K562 (cell line): Measurements from ENCODE around the gene TRIM14. TPM values are rescaled to one million over a fixed set of nuclear protein-coding genes. Genes with fewer than 3 reads are reported as not detected.

Source experiments
- ATAC-seq: fragments of 200-7000 bp; cut with Tn5 transposase; 3 replicates; pipeline ENCODE4 v1.9.1; 2020; ENCODE audit warnings: moderate library complexity
- BruUV-seq: library from RNA; stranded (reverse); fragments of 400-500 nt; replicated peaks from 2 replicates; lab custom pipeline; 2021; lab: Mats Ljungman, UMichigan
- CTCF ChIA-PET: fragments of 300-600 bp; formaldehyde crosslinking; extraction: SDS; loops from one replicate; lab custom pipeline; 2021; ENCODE audit warnings: low intra/inter-chr PET ratio; lab: Yijun Ruan, JAX
- POLR2A ChIA-PET: fragments of 300-600, 350-650 bp; sonication (Branson Sonifier 250); formaldehyde crosslinking; extraction: SDS; loops from one replicate; lab custom pipeline; 2021; ENCODE audit warnings: antibody characterized with exemption, inconsistent platforms; lab: Yijun Ruan, JAX
- DNase-seq, 4 experiments: peaks; one replicate each; pipeline versions ENCODE4 v3.0.0 to v3.0.0-alpha.2; 2011 to 2018; ENCODE audit warnings: low spot score in 3 of 4, mixed read lengths in 3 of 4; ENCODE audit errors: extremely low read depth in 1 of 4
- FAIRE-seq: peaks from 2 replicates; lab custom pipeline; 2011; peaks lifted over from hg19 to GRCh38; lab: Jason Lieb, UNC
- H2AFZ ChIP-seq: 2 replicates; pipeline ENCODE4 v1.6.0; 2011; ENCODE audit warnings: low read depth, low read length, control low read depth, inconsistent platforms
- H3K27ac ChIP-seq: fragments of 200-600 bp; 3 replicates; pipeline ENCODE4 v1.8.0; 2011; ENCODE audit warnings: low read depth, mild to moderate bottlenecking, control low read depth, inconsistent platforms, low read length, moderate library complexity, mixed read lengths; ENCODE audit errors: extremely low read depth
- H3K27me3 ChIP-seq, 2 experiments: fragments of 300-600 bp in 1 of 2; 2 replicates in 1 of 2; 3 replicates in 1 of 2; pipeline versions ENCODE4 v1.6.0 to v1.8.0; 2011; ENCODE audit warnings: inconsistent platforms in 2 of 2, low read length in 2 of 2, mild to moderate bottlenecking in 1 of 2, mixed read lengths in 1 of 2, moderate library complexity in 1 of 2; ENCODE audit not compliant: control insufficient read depth in 2 of 2, insufficient read depth in 2 of 2
- H3K36me3 ChIP-seq: fragments of 300-600 bp; 3 replicates; pipeline ENCODE4 v1.8.0; 2011; ENCODE audit warnings: mild to moderate bottlenecking, low read length, inconsistent platforms; ENCODE audit not compliant: control insufficient read depth, insufficient read depth
- H3K4me1 ChIP-seq, 2 experiments: fragments of 200-600 bp in 1 of 2; replicated peaks in 1 of 2; 2 replicates in 1 of 2; 3 replicates in 1 of 2; pipeline versions ENCODE4 v1.5.1 to v1.8.0; 2011; ENCODE audit warnings: inconsistent platforms in 2 of 2, low read length in 2 of 2, mild to moderate bottlenecking in 1 of 2, mixed read lengths in 1 of 2, moderate library complexity in 1 of 2; ENCODE audit not compliant: control insufficient read depth in 2 of 2, insufficient read depth in 2 of 2
- H3K4me2 ChIP-seq: 2 replicates; pipeline ENCODE4 v1.6.1; 2011; ENCODE audit warnings: low read length, control low read depth, inconsistent platforms, mixed read lengths; ENCODE audit not compliant: insufficient read depth
- H3K4me3 ChIP-seq: fragments of 200-600 bp; sonication (generic), shearing (Covaris generic); 2 replicates; pipeline ENCODE4 v1.5.1; 2016; ENCODE audit warnings: control low read depth, inconsistent platforms
- H3K79me2 ChIP-seq: fragments of 200-600 bp; 3 replicates; pipeline ENCODE4 v1.8.0; 2011; ENCODE audit warnings: low read length, inconsistent platforms; ENCODE audit not compliant: control insufficient read depth, insufficient read depth
- H3K9ac ChIP-seq, 2 experiments: 2 replicates each; pipeline versions ENCODE4 v1.6.0 to v1.6.1; 2011; ENCODE audit warnings: low read depth in 2 of 2, low read length in 2 of 2, control low read depth in 1 of 2, inconsistent platforms in 1 of 2, mild to moderate bottlenecking in 1 of 2, mixed read lengths in 1 of 2; ENCODE audit not compliant: insufficient read depth in 1 of 2
- H3K9me1 ChIP-seq: one replicate; pipeline ENCODE4 v1.6.0; 2011; ENCODE audit warnings: inconsistent platforms, mild to moderate bottlenecking, low read length, moderate library complexity; ENCODE audit not compliant: control insufficient read depth, insufficient read depth
- H3K9me3 ChIP-seq: replicated peaks from 2 replicates; pipeline ENCODE4 v1.5.1; 2011; ENCODE audit warnings: low read depth, low read length, inconsistent platforms; ENCODE audit not compliant: control insufficient read depth, insufficient read depth
- H4K20me1 ChIP-seq: replicated peaks from 2 replicates; pipeline ENCODE4 v1.6.1; 2011; ENCODE audit warnings: low read length, inconsistent platforms, mixed read lengths; ENCODE audit not compliant: control insufficient read depth, insufficient read depth
- CTBP1 ChIP-seq: fragments of 450-650 bp; IDR thresholded peaks from 2 replicates; pipeline ENCODE4 v1.6.1; 2016; ENCODE audit warnings: borderline replicate concordance
- GABPA ChIP-seq: fragments of 200-800 bp; sonication (Bioruptor generic); conservative IDR thresholded peaks from 2 replicates; pipeline ENCODE4 v1.6.1; 2016; ENCODE audit warnings: low read depth, missing genetic modification characterization, missing compliant biosample characterization
- IRF2 ChIP-seq: sonication (generic); formaldehyde crosslinking; IDR thresholded peaks from 2 replicates; pipeline ENCODE4 v1.8.1; 2022; ENCODE audit warnings: mild to moderate bottlenecking, missing genetic modification reagents
- KAT2B ChIP-seq: IDR thresholded peaks from one replicate; pipeline ENCODE4 v1.6.1; 2012; ENCODE audit warnings: low read depth, mild to moderate bottlenecking, control low read depth, inconsistent platforms, low read length, moderate library complexity
- LCOR ChIP-seq: sonication (generic); formaldehyde crosslinking; IDR thresholded peaks from 2 replicates; pipeline ENCODE4 v1.8.0; 2022; ENCODE audit warnings: mild to moderate bottlenecking, missing genetic modification reagents
- PYGO2 ChIP-seq: fragments of 450-650 bp; IDR thresholded peaks from 2 replicates; pipeline ENCODE4 v1.6.1; 2016; ENCODE audit warnings: mild to moderate bottlenecking, missing genetic modification characterization, moderate library complexity, missing compliant biosample characterization
- SMAD3 ChIP-seq: fragments of 450-650 bp; formaldehyde crosslinking; conservative IDR thresholded peaks from 2 replicates; pipeline ENCODE4 v1.4.0; 2020; ENCODE audit warnings: mild to moderate bottlenecking
- SOX6 ChIP-seq: fragments of 450-650 bp; IDR thresholded peaks from 2 replicates; pipeline ENCODE4 v1.6.1; 2014; ENCODE audit warnings: mild to moderate bottlenecking
- STAG1 ChIP-seq: sonication (generic); formaldehyde crosslinking; IDR thresholded peaks from 2 replicates; pipeline ENCODE4 v1.5.0; 2020; ENCODE audit warnings: missing genetic modification reagents, borderline replicate concordance
- TAF15 ChIP-seq: fragments of 200-400 bp; formaldehyde crosslinking; IDR thresholded peaks from 2 replicates; pipeline ENCODE4 v1.6.1; 2017; ENCODE audit warnings: mild to moderate bottlenecking, low read depth, low read length, moderate library complexity
- YBX1 ChIP-seq: fragments of 450-650 bp; IDR thresholded peaks from 2 replicates; pipeline ENCODE4 v1.7.1; 2016; ENCODE audit warnings: mild to moderate bottlenecking
- ZNF253 ChIP-seq: fragments of 250-450 bp; sonication (Bioruptor Pico); conservative IDR thresholded peaks from 2 replicates; pipeline ENCODE4 v1.6.1; 2021; ENCODE audit warnings: mild to moderate bottlenecking
- ZNF316 ChIP-seq: fragments of 450-650 bp; IDR thresholded peaks from 2 replicates; pipeline ENCODE4 v1.6.1; 2016
- ZNF583 ChIP-seq: fragments of 250-450 bp; sonication (Bioruptor Pico); IDR thresholded peaks from 2 replicates; pipeline ENCODE4 v1.4.0; 2020
- ZNF764 ChIP-seq: fragments of 250-450 bp; sonication (Bioruptor Pico); IDR thresholded peaks from 2 replicates; pipeline ENCODE4 v1.4.0; 2020; ENCODE audit warnings: low read depth, mild to moderate bottlenecking, moderate library complexity
- WGBS: fragments of 100-300 bp; shearing (Covaris generic); methylation state at CpG from one replicate; pipeline ENCODE4 v1.1.6; 2016; ENCODE audit warnings: low coverage, mixed read lengths; ENCODE audit not compliant: insufficient coverage; ENCODE audit errors: missing lambda C conversion rate; 5-methylcytosine and 5-hydroxymethylcytosine counted together
- in situ Hi-C: fragments of 300-500 bp; cut with MboI; formaldehyde crosslinking; loops from 4 replicates; pipeline ENCODE4 v1.15.0; 2018; ENCODE audit warnings: inconsistent platforms, mixed read lengths
- intact Hi-C: fragments of 100-400 bp; cut with micrococcal nuclease; formaldehyde crosslinking; loops from 2 replicates; pipeline ENCODE4 v1.14.2; 2022
- polyA plus RNA-seq, 8 experiments: library from polyadenylated mRNA; depleted of rRNA in 4 of 8; stranded (reverse) in 5 of 8; unstranded in 3 of 8; fragments of >200 nt; fragmentation: Nextera tagmentation in 2 of 8; fragmentation: Illumina TruSeq in 1 of 8; extraction: Ambion mirVana in 2 of 8; extraction: Trizol in 1 of 8; gene quantifications; 2 replicates each; pipeline versions ENCODE4 v1.2.1 to v1.2.3, GENCODE V29; 2011 to 2014; ENCODE audit warnings: inconsistent platforms in 1 of 8, missing spikeins in 1 of 8
- total RNA-seq, 7 experiments: library from RNA; depleted of rRNA in 6 of 7; stranded (reverse); fragments of >200 nt in 6 of 7; fragmentation: Illumina TruSeq in 2 of 7; extraction: Trizol in 2 of 7; gene quantifications; 2 replicates each; pipeline versions ENCODE4 v1.2.1 to v1.2.3, GENCODE V29; 2011 to 2021; ENCODE audit warnings: low replicate concordance in 1 of 7
- TF ChIP-seq, protein P1 (sequence below): IDR thresholded peaks from 2 replicates; pipeline ENCODE4 v1.6.1; 2012; ENCODE audit warnings: low read depth, low read length, improper control_type of control experiment, borderline replicate concordance

TRIM14 gene
- total and polyA plus RNA-seq, 9 of the 15 experiments (the other 6 are each of a cell fraction or from before 2014, with no cell fraction given), result 7.6 to 41.0 (median 17.9) TPM

DNA sequence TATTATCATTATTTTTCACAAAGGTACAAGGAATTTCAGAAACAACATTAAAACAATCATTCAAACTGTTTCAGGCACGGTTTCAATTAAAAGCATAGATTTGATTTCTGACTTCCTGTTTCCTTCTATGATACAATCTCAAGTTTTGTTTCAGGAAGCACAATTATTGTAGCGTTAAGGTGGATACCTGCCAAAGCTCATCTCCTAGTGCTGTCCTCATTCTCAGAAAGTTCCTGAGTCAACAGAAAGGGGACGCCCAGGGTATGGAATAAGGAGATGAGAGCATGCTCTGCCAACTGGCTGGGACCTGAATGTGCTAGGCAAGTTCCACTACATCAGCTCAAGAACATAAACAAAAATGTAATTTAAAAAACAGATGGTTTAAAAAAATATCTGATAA lies 2.0 kb upstream of the TRIM14 start:
- DNase-seq, result peak in 3 of 4 experiments; percentile 44 to 58 (median 56)
- in situ Hi-C loops (no loop called here), intact Hi-C loops (no loop called here)
- Histone ChIP-seq H3K9ac (no peak overlapping the region), H2AFZ (no peak overlapping the region), H3K4me1 (peaks cover 14 to 22% of the 10 kb centered on the region in 2 experiments; a peak in 4 of 5 replicates), H3K79me2 (peaks cover 27% of the 10 kb centered on the region), H3K9me3 (no peaks in the 10 kb centered on the region), H3K4me2 (no peak overlapping the region), H4K20me1 (no peaks in the 10 kb centered on the region), H3K9me1 (no peaks in the 10 kb centered on the region), H3K27ac (no peak overlapping the region), H3K4me3 (no peak overlapping the region), H3K27me3 (no peaks in the 10 kb centered on the region), H3K36me3 (peaks cover 26% of the 10 kb centered on the region; the same call in 2 of the 3 replicates)
- WGBS, result 5% methylated on average over 3 of the region's 3 CpGs
- no TSS peak for BruUV-seq
- ChIA-PET POLR2A (interaction anchor here (1.2 kb wide), 3 partner anchors 10 to 63 kb away, joined by 3 to 4 read pairs (median 4); no protein-coding TSS in a partner anchor), CTCF (interaction anchor here (1.4 kb wide), 1 partner anchor 143 kb away, joined by 4 read pairs; no protein-coding TSS in a partner anchor)
- no peak for ATAC-seq
- FAIRE-seq, result no peak
- TF ChIP-seq SMAD3 (CRISPR knock-in tag) (no peak), CTBP1 (peak; percentile 22; the same call in 1 of the 2 replicates), SOX6 (peak; percentile 63; the same call in 1 of the 2 replicates), PYGO2 (no peak), LCOR (CRISPR knock-in tag) (no peak), TAF15 (no peak), ZNF764 (CRISPR knock-in tag) (no peak), ZNF583 (CRISPR knock-in tag) (no peak), GABPA (tag) (peak; percentile 33; the same call in 1 of the 2 replicates), STAG1 (CRISPR knock-in tag) (no peak), KAT2B (no peak), YBX1 (no peak), IRF2 (CRISPR knock-in tag) (no peak), ZNF316 (peak; percentile 39; the same call in 1 of the 2 replicates), ZNF253 (CRISPR knock-in tag) (no peak)
- TF ChIP-seq, protein P1, sequence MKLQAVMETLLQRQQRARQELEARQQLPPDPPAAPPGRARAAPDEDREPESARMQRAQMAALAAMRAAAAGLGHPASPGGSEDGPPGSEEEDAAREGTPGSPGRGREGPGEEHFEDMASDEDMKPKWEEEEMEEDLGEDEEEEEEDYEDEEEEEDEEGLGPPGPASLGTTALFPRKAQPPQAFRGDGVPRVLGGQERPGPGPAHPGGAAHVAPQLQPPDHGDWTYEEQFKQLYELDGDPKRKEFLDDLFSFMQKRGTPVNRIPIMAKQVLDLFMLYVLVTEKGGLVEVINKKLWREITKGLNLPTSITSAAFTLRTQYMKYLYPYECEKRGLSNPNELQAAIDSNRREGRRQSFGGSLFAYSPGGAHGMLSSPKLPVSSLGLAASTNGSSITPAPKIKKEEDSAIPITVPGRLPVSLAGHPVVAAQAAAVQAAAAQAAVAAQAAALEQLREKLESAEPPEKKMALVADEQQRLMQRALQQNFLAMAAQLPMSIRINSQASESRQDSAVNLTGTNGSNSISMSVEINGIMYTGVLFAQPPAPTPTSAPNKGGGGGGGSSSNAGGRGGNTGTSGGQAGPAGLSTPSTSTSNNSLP, result no peak
